PFSK-1 (cell line): ENCODE results near the gene ZMYND11.

ENCODE experiments used
- FOXP2 ChIP-seq: optimal IDR thresholded peaks from 2 replicates; pipeline ENCODE3; 2011; ENCODE audit warnings: borderline replicate concordance, control low read depth, inconsistent platforms; ENCODE audit not compliant: insufficient read depth; ENCODE audit errors: extremely low read length, extremely low read depth
- POLR2AphosphoS5 ChIP-seq: IDR thresholded peaks from 2 replicates; pipeline ENCODE4 v1.6.1; 2012; ENCODE audit warnings: low read depth, mild to moderate bottlenecking, control low read depth, low read length, moderate library complexity
- SIN3A ChIP-seq: IDR thresholded peaks from 2 replicates; pipeline ENCODE4 v1.6.1; 2012; ENCODE audit warnings: mild to moderate bottlenecking, low read length, moderate library complexity, borderline replicate concordance; ENCODE audit not compliant: insufficient read depth
- TAF1 ChIP-seq: IDR thresholded peaks from 2 replicates; pipeline ENCODE4 v1.6.1; 2012; ENCODE audit warnings: low read length, control low read depth, borderline replicate concordance; ENCODE audit not compliant: insufficient read depth

- TF ChIP-seq POLR2AphosphoS5 (no peak), FOXP2 (no peak), TAF1 (no peak), SIN3A (no peak)
Measured at GRCh38 chr10:200405-200804, 65.2 kb downstream of the ZMYND11 start.
